Measurements from ENCODE around the gene MTMR12. TPM values are rescaled to one million over a fixed set of nuclear protein-coding genes. Genes with fewer than 3 reads are reported as not detected.
A peak's percentile ranks its signal among the peaks of the same experiment; 100 is the strongest.

MTMR12 gene
- total and polyA plus RNA-seq, 2 of the 13 experiments (the other 11 are each of a cell fraction or from before 2014, with no cell fraction given), result 23.4 to 36.6 TPM

DNA sequence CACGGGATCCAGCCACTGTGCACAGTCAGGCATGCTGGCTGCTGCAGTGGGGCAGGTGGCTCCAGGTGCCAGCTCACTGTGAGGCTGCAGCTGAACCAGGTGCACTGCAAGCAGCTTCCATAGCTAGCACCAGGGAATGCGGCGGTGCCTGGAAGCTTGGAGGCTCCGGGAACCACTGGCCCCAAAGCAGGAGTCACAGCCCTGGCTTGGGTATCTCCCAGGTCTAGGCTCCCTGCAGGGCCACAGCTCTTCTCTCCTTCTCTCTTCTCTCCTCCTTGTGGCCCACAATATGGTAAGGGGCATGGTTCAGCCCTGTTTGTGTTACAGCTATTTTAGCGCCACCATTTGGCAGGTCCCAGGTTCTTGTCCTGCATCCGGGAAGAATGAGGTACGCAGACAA is 6.7 kb upstream of the MTMR12 start (continued):
- TF ChIP-seq ZNF234 (CRISPR knock-in tag; conservative IDR thresholded peaks at IDR 0.05), result no peak
- peak; percentile 27; the same call in 1 of the 2 replicates for TF ChIP-seq SALL1 (CRISPR knock-in tag; IDR thresholded peaks at IDR 0.05)
- TF ChIP-seq, protein P1, sequence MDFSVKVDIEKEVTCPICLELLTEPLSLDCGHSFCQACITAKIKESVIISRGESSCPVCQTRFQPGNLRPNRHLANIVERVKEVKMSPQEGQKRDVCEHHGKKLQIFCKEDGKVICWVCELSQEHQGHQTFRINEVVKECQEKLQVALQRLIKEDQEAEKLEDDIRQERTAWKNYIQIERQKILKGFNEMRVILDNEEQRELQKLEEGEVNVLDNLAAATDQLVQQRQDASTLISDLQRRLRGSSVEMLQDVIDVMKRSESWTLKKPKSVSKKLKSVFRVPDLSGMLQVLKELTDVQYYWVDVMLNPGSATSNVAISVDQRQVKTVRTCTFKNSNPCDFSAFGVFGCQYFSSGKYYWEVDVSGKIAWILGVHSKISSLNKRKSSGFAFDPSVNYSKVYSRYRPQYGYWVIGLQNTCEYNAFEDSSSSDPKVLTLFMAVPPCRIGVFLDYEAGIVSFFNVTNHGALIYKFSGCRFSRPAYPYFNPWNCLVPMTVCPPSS (IDR thresholded peaks at IDR 0.05), result no peak
- no peak for TF ChIP-seq KLF15 (CRISPR knock-in tag; IDR thresholded peaks at IDR 0.05; ENCODE audit: borderline replicate concordance)
- TF ChIP-seq POLR2AphosphoS5 (IDR thresholded peaks at IDR 0.05; ENCODE audit: low read depth, low read length), result no peak
- TF ChIP-seq ZNF383 (CRISPR knock-in tag; IDR thresholded peaks at IDR 0.05; ENCODE audit: borderline replicate concordance), result no peak
- 0 out of 2 replicates have a peak, but pooled peaks have one; percentile 18 for TF ChIP-seq ELF3 (CRISPR knock-in tag; IDR thresholded peaks at IDR 0.05)
- no peak for TF ChIP-seq ZFP36 (IDR thresholded peaks at IDR 0.05; ENCODE audit: borderline replicate concordance, low read depth, low read length, partially characterized antibody)
- no peak for TF ChIP-seq EED (CRISPR knock-in tag; IDR thresholded peaks at IDR 0.05)
- no peak for TF ChIP-seq KDM2A (CRISPR knock-in tag; IDR thresholded peaks at IDR 0.05; ENCODE audit: borderline replicate concordance, low read depth)
- no peak for TF ChIP-seq ELF1 (CRISPR knock-in tag; IDR thresholded peaks at IDR 0.05)
- TF ChIP-seq SAP130 (CRISPR knock-in tag; IDR thresholded peaks at IDR 0.05; ENCODE audit: low read depth), result no peak
- no peak for TF ChIP-seq ZNF589 (CRISPR knock-in tag; conservative IDR thresholded peaks at IDR 0.05)
- no peak for TF ChIP-seq FOXK1 (CRISPR knock-in tag; IDR thresholded peaks at IDR 0.05; ENCODE audit: borderline replicate concordance, low read depth)
- no peak for TF ChIP-seq ZNF138 (CRISPR knock-in tag; IDR thresholded peaks at IDR 0.05; ENCODE audit: low read depth)
- TF ChIP-seq NCOA5 (CRISPR knock-in tag; IDR thresholded peaks at IDR 0.05), result no peak
- no peak for TF ChIP-seq TBX2 (CRISPR knock-in tag; IDR thresholded peaks at IDR 0.05; ENCODE audit: borderline replicate concordance)
- 0 out of 2 replicates have a peak, but pooled peaks have one; percentile 25 for TF ChIP-seq ZMYM4 (CRISPR knock-in tag; IDR thresholded peaks at IDR 0.05)
- TF ChIP-seq BRD4 (CRISPR knock-in tag; IDR thresholded peaks at IDR 0.05), result no peak
- TF ChIP-seq NR2F2 (IDR thresholded peaks at IDR 0.05; ENCODE audit: borderline replicate concordance, low read depth), result no peak
- peak; percentile 15; the same call in 1 of the 2 replicates for TF ChIP-seq POGZ (CRISPR knock-in tag; IDR thresholded peaks at IDR 0.05)
- no peak for TF ChIP-seq SRSF9 (IDR thresholded peaks at IDR 0.05; ENCODE audit: borderline replicate concordance, insufficient read depth, low read depth, low read length, poor library complexity, severe bottlenecking)
- TF ChIP-seq ZNF660 (CRISPR knock-in tag; IDR thresholded peaks at IDR 0.05; ENCODE audit: borderline replicate concordance, low read depth), result no peak
- no peak for TF ChIP-seq REPIN1 (CRISPR knock-in tag; IDR thresholded peaks at IDR 0.05; ENCODE audit: borderline replicate concordance, low read depth)
- TF ChIP-seq, protein P2, sequence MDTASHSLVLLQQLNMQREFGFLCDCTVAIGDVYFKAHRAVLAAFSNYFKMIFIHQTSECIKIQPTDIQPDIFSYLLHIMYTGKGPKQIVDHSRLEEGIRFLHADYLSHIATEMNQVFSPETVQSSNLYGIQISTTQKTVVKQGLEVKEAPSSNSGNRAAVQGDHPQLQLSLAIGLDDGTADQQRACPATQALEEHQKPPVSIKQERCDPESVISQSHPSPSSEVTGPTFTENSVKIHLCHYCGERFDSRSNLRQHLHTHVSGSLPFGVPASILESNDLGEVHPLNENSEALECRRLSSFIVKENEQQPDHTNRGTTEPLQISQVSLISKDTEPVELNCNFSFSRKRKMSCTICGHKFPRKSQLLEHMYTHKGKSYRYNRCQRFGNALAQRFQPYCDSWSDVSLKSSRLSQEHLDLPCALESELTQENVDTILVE (CRISPR knock-in tag; IDR thresholded peaks at IDR 0.05), result no peak
- TF ChIP-seq, protein P3, sequence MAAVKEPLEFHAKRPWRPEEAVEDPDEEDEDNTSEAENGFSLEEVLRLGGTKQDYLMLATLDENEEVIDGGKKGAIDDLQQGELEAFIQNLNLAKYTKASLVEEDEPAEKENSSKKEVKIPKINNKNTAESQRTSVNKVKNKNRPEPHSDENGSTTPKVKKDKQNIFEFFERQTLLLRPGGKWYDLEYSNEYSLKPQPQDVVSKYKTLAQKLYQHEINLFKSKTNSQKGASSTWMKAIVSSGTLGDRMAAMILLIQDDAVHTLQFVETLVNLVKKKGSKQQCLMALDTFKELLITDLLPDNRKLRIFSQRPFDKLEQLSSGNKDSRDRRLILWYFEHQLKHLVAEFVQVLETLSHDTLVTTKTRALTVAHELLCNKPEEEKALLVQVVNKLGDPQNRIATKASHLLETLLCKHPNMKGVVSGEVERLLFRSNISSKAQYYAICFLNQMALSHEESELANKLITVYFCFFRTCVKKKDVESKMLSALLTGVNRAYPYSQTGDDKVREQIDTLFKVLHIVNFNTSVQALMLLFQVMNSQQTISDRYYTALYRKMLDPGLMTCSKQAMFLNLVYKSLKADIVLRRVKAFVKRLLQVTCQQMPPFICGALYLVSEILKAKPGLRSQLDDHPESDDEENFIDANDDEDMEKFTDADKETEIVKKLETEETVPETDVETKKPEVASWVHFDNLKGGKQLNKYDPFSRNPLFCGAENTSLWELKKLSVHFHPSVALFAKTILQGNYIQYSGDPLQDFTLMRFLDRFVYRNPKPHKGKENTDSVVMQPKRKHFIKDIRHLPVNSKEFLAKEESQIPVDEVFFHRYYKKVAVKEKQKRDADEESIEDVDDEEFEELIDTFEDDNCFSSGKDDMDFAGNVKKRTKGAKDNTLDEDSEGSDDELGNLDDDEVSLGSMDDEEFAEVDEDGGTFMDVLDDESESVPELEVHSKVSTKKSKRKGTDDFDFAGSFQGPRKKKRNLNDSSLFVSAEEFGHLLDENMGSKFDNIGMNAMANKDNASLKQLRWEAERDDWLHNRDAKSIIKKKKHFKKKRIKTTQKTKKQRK (IDR thresholded peaks at IDR 0.05; ENCODE audit: low read length), result no peak
- no peak for TF ChIP-seq ZNF326 (CRISPR knock-in tag; IDR thresholded peaks at IDR 0.05; ENCODE audit: borderline replicate concordance)
- no peak for TF ChIP-seq ISL2 (CRISPR knock-in tag; IDR thresholded peaks at IDR 0.05)

Data from HepG2 (cell line).